HEK293 (cell line): Measurements from ENCODE around the gene TET2.

Experiments
- CTCF ChIA-PET: fragments of 350-600 bp; formaldehyde crosslinking; extraction: SDS; loops from one replicate; lab custom pipeline; 2021; ENCODE audit warnings: antibody characterized with exemption; lab: Yijun Ruan, JAX
- POLR2A ChIA-PET: fragments of 300-600 bp; formaldehyde crosslinking; extraction: SDS; loops from one replicate; lab custom pipeline; 2020; ENCODE audit warnings: antibody characterized with exemption, inconsistent platforms; lab: Yijun Ruan, JAX
- H3K27ac ChIP-seq: fragments of 200-500 bp; sonication (Bioruptor generic); 2 replicates; pipeline ENCODE4 v1.5.1; 2014; ENCODE audit warnings: low read depth, low read length, control low read depth, inconsistent platforms; ENCODE audit errors: extremely low read depth
- H3K36me3 ChIP-seq, 2 experiments: fragments of 200-500 bp in 1 of 2; sonication (Bioruptor generic) in 1 of 2; 1 replicate in 1 of 2; 2 replicates in 1 of 2; pipeline ENCODE4 v1.5.1; 2014 to 2017; ENCODE audit warnings: inconsistent platforms in 2 of 2, low read length in 2 of 2; ENCODE audit not compliant: control insufficient read depth in 2 of 2, insufficient read depth in 1 of 2
- H3K4me1 ChIP-seq: fragments of 200-500 bp; sonication (Bioruptor generic); 2 replicates; pipeline ENCODE4 v1.5.1; 2014; ENCODE audit warnings: mild to moderate bottlenecking, low read length, inconsistent platforms; ENCODE audit not compliant: control insufficient read depth, insufficient read depth
- H3K4me3 ChIP-seq: 2 replicates; pipeline ENCODE4 v1.5.1; 2011; ENCODE audit warnings: low read depth, mild to moderate bottlenecking, control low read depth, low read length, moderate library complexity
- H3K9me3 ChIP-seq: fragments of 200-500 bp; sonication (Bioruptor generic); 2 replicates; pipeline ENCODE4 v1.5.1; 2014; ENCODE audit warnings: low read depth, low read length, inconsistent platforms; ENCODE audit not compliant: control insufficient read depth, insufficient read depth
- ELK4 ChIP-seq: IDR thresholded peaks from 2 replicates; pipeline ENCODE4 v1.6.1; 2011; ENCODE audit warnings: mild to moderate bottlenecking, low read depth, low read length, borderline replicate concordance
- KLF10 ChIP-seq: fragments of 450-650 bp; IDR thresholded peaks from 2 replicates; pipeline ENCODE4 v1.5.1; 2018; ENCODE audit warnings: missing biosample characterization, mild to moderate bottlenecking, missing genetic modification characterization
- OVOL3 ChIP-seq: fragments of 450-650 bp; formaldehyde crosslinking; IDR thresholded peaks from 2 replicates; pipeline ENCODE4 v1.5.1; 2016; ENCODE audit warnings: missing biosample characterization, missing genetic modification characterization
- PRDM1 ChIP-seq: fragments of 450-650 bp; formaldehyde crosslinking; IDR thresholded peaks from 2 replicates; pipeline ENCODE4; 2016; ENCODE audit warnings: missing biosample characterization, missing genetic modification characterization
- RBAK ChIP-seq: fragments of 450-650 bp; formaldehyde crosslinking; IDR thresholded peaks from 2 replicates; pipeline ENCODE4 v1.5.1; 2016; ENCODE audit warnings: missing biosample characterization, missing genetic modification characterization
- SP3 ChIP-seq: fragments of 450-650 bp; formaldehyde crosslinking; IDR thresholded peaks from 2 replicates; pipeline ENCODE4 v1.5.1; 2016; ENCODE audit warnings: missing biosample characterization, missing genetic modification characterization
- TCF7L2 ChIP-seq: IDR thresholded peaks from 2 replicates; pipeline ENCODE4 v1.6.1; 2011; ENCODE audit warnings: low read depth, mild to moderate bottlenecking, inconsistent platforms, low read length, moderate library complexity, borderline replicate concordance
- YY1 ChIP-seq: fragments of 450-650 bp; formaldehyde crosslinking; IDR thresholded peaks from 2 replicates; pipeline ENCODE4 v1.5.1; 2018; ENCODE audit warnings: missing biosample characterization, missing genetic modification characterization
- ZBTB7A ChIP-seq: fragments of 450-650 bp; formaldehyde crosslinking; IDR thresholded peaks from 2 replicates; pipeline ENCODE4 v1.5.1; 2016; ENCODE audit warnings: low read depth, missing biosample characterization, missing genetic modification characterization
- ZBTB8A ChIP-seq: fragments of 450-650 bp; formaldehyde crosslinking; IDR thresholded peaks from 2 replicates; pipeline ENCODE4 v1.5.1; 2016; ENCODE audit warnings: missing biosample characterization, missing genetic modification characterization
- ZFP3 ChIP-seq: fragments of 450-650 bp; formaldehyde crosslinking; IDR thresholded peaks from 2 replicates; pipeline ENCODE4 v1.5.1; 2016; ENCODE audit warnings: low read depth, missing biosample characterization, missing genetic modification characterization
- ZFP37 ChIP-seq: fragments of 450-650 bp; formaldehyde crosslinking; IDR thresholded peaks from 2 replicates; pipeline ENCODE4 v1.5.1; 2016; ENCODE audit warnings: missing biosample characterization, missing genetic modification characterization
- ZNF155 ChIP-seq: fragments of 450-650 bp; formaldehyde crosslinking; IDR thresholded peaks from 2 replicates; pipeline ENCODE4 v1.5.1; 2016; ENCODE audit warnings: missing biosample characterization, missing genetic modification characterization
- ZNF18 ChIP-seq: fragments of 450-650 bp; formaldehyde crosslinking; IDR thresholded peaks from 2 replicates; pipeline ENCODE4 v1.5.1; 2016; ENCODE audit warnings: missing biosample characterization, missing genetic modification characterization
- ZNF404 ChIP-seq: fragments of 450-650 bp; formaldehyde crosslinking; IDR thresholded peaks from 2 replicates; pipeline ENCODE4 v1.5.1; 2017; ENCODE audit warnings: missing biosample characterization, missing genetic modification characterization
- ZNF416 ChIP-seq: fragments of 450-650 bp; formaldehyde crosslinking; IDR thresholded peaks from 2 replicates; pipeline ENCODE4 v1.5.1; 2016; ENCODE audit warnings: missing biosample characterization, missing genetic modification characterization
- ZNF518A ChIP-seq: fragments of 450-650 bp; formaldehyde crosslinking; conservative IDR thresholded peaks from 2 replicates; pipeline ENCODE4 v1.5.1; 2016; ENCODE audit warnings: low read depth, missing biosample characterization, missing genetic modification characterization
- ZNF658 ChIP-seq: fragments of 450-650 bp; formaldehyde crosslinking; IDR thresholded peaks from 2 replicates; pipeline ENCODE4; 2016; ENCODE audit warnings: missing biosample characterization, missing genetic modification characterization
- ZNF660 ChIP-seq: fragments of 450-650 bp; IDR thresholded peaks from 2 replicates; pipeline ENCODE4 v1.5.1; 2018; ENCODE audit warnings: missing biosample characterization, mild to moderate bottlenecking, missing genetic modification characterization
- ZNF830 ChIP-seq: fragments of 450-650 bp; IDR thresholded peaks from 2 replicates; pipeline ENCODE4 v1.5.0; 2018; ENCODE audit warnings: missing biosample characterization, missing genetic modification characterization, low read depth, mild to moderate bottlenecking, moderate library complexity
- ZSCAN5A ChIP-seq: fragments of 450-650 bp; formaldehyde crosslinking; IDR thresholded peaks from 2 replicates; pipeline ENCODE4 v1.5.1; 2016; ENCODE audit warnings: missing biosample characterization, missing genetic modification characterization

The TET2 gene

GRCh38 chr4:105274090-105274489 lies 127.4 kb downstream of the TET2 start (continued):
- TF ChIP-seq SP3 (tag by site-specific recombination) (no peak), ZNF416 (no peak)

- no peaks in the 10 kb centered on the region for H3K4me1 ChIP-seq
- POLR2A ChIA-PET = no interaction called here
- TF ChIP-seq ZNF18 (tag by site-specific recombination) = no peak
- TF ChIP-seq ZBTB7A (tag by site-specific recombination) = no peak
- no peak for TF ChIP-seq ZBTB8A
- no peak for TF ChIP-seq KLF10 (tag by site-specific recombination)
- no peak for TF ChIP-seq ZNF155 (tag by site-specific recombination)
- TF ChIP-seq ZNF660 = no peak
- TF ChIP-seq ZFP37 (tag by site-specific recombination) = no peak
- TF ChIP-seq ZSCAN5A (tag by site-specific recombination) = no peak
- TF ChIP-seq PRDM1 (tag by site-specific recombination) = no peak
- TF ChIP-seq RBAK = no peak
- TF ChIP-seq TCF7L2 = no peak
- no peak for TF ChIP-seq ZNF518A (tag by site-specific recombination)
- TF ChIP-seq OVOL3 = no peak
- TF ChIP-seq ELK4 = no peak
- TF ChIP-seq YY1 (tag by site-specific recombination) = no peak
- no peak for TF ChIP-seq ZNF404 (tag by site-specific recombination)
- no peak for TF ChIP-seq ZFP3 (tag by site-specific recombination)
- no peak for TF ChIP-seq ZNF830 (tag by site-specific recombination)
- no peak for TF ChIP-seq ZNF658
- TF ChIP-seq, all 188 proteins: peak for 0
- Histone ChIP-seq H3K4me3 (no peak overlapping the region), H3K9me3 (no peaks in the 10 kb centered on the region), H3K27ac (no peak overlapping the region), H3K36me3 (peaks cover 0 to 54% of the 10 kb centered on the region in 2 experiments; a peak in 2 of 3 replicates)
- CTCF ChIA-PET = no interaction called here
Observed at GRCh38 chr4:105274504-105274903, 127.8 kb downstream of the TET2 start.
